Stimulated activated CD8-positive, alpha-beta memory T cell treated with anti-CD3 and anti-CD28 coated beads, Interleukin-12 subunit alpha, Interleukin-12 subunit beta, amount 100 ng/mL, for 24 hours (primary cell): Measurements from ENCODE around the gene TEX261.

Source experiments
- DNase-seq: peaks from one replicate; pipeline ENCODE4 v3.0.0-alpha.2; 2020; ENCODE audit errors: extremely low read depth

TEX261 gene

GRCh38 chr2:70937866-70938585, 56.6 kb downstream of the TEX261 start:
- no peak for DNase-seq

- DNase-seq, result no peak
Observed at GRCh38 chr2:70936979-70937811, 57.5 kb downstream of the TEX261 start.

- DNase-seq, result no peak
Observed at GRCh38 chr2:70936165-70936978, 58.3 kb downstream of the TEX261 start.
